Activated T-helper 2 cell treated with anti-CD3 and anti-CD28 coated beads, Interferon-gamma antibody, Interleukin-2, Interleukin-4, amounts not matched to agents 10 μg/mL and 5 μg/mL and 100 μg/mL, durations not matched to agents 14 hours and 24 hours and 36 hours (primary cell): ENCODE data around the gene CCDC187. TPM values are rescaled to one million over a fixed set of nuclear protein-coding genes. Genes with fewer than 3 reads are reported as not detected.
"Not testable (repeated sequence)": the region's sequence is repeated elsewhere in the genome, so short reads cannot be mapped to it uniquely, and the experiment has no call there.

Source experiments
- DNase-seq: peaks from one replicate; pipeline ENCODE4 v3.0.0; 2021; ENCODE audit warnings: low spot score
- H3K27ac Mint-ChIP-seq: one replicate; pipeline ENCODE4 v1.8.0; 2021; ENCODE audit warnings: mixed read lengths
- H3K27me3 Mint-ChIP-seq: one replicate; pipeline ENCODE4 v1.8.0; 2021; ENCODE audit warnings: low read depth, mixed read lengths
- H3K36me3 Mint-ChIP-seq: one replicate; pipeline ENCODE4 v1.8.0; 2021; ENCODE audit warnings: low read depth, mixed read lengths
- H3K4me1 Mint-ChIP-seq: one replicate; pipeline ENCODE4 v1.8.0; 2021; ENCODE audit warnings: low read depth, mixed read lengths
- H3K4me3 Mint-ChIP-seq: one replicate; pipeline ENCODE4 v1.8.0; 2021; ENCODE audit warnings: low read depth, mild to moderate bottlenecking, moderate library complexity, mixed read lengths
- H3K9me3 Mint-ChIP-seq: one replicate; pipeline ENCODE4 v1.8.0; 2021; ENCODE audit warnings: mixed read lengths
- intact Hi-C: fragments of 100-400 bp; cut with micrococcal nuclease; formaldehyde crosslinking; loops from one replicate; pipeline ENCODE4 v1.15.1; 2023
- total RNA-seq: library from RNA; stranded (reverse); gene quantifications from 2 replicates; pipeline ENCODE4 v1.2.3, GENCODE V29; 2022

CCDC187 gene
- total RNA-seq, 1 donor from 2014 or later = not detected

DNA sequence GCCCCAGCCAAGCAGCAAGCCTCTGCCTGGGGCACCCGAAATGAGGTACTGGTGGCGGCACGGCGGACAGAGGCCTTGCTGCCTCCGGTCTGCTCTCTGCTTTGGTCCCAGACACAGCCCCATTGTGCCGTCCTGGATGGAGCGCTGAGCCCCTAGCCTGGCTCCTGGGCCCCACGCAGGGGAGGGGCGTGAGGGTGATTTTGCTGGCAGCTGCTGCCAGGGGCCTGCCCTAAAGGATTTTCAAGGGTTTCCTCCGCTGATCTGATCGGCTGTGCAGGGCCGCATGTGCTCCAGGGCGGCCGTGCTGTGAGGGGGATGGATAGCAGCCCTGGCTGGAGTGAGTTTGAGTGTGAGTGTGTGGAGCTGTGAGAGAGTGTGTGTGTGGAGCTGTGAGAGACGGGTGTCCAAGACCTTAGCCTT, 24.7 kb upstream of the CCDC187 start:
- H3K27ac Mint-ChIP-seq = no peak overlapping the region
- H3K36me3 Mint-ChIP-seq = no peaks in the 10 kb centered on the region
- peaks cover 5% of the 10 kb centered on the region for H3K4me1 Mint-ChIP-seq
- intact Hi-C loops = loop anchor here (10.0 kb wide), 1 partner anchor 76 kb away; the partner anchor contains the start of gene SNAPC4
- peak overlapping the region; percentile 48 for H3K4me3 Mint-ChIP-seq
- no peaks in the 10 kb centered on the region for H3K9me3 Mint-ChIP-seq
- no peak for DNase-seq
- no peaks in the 10 kb centered on the region for H3K27me3 Mint-ChIP-seq

GRCh38 chr9:136328011-136328621, 24.2 kb upstream of the CCDC187 start:
- no peak for DNase-seq
- Mint-ChIP-seq H3K4me1 (peaks cover 5% of the 10 kb centered on the region), H3K9me3 (no peaks in the 10 kb centered on the region), H3K4me3 (peak overlapping the region; percentile 48), H3K27me3 (no peaks in the 10 kb centered on the region), H3K36me3 (no peaks in the 10 kb centered on the region), H3K27ac (no peak overlapping the region)
- intact Hi-C loops = loop anchor here (10.0 kb wide), 1 partner anchor 77 kb away; the partner anchor contains the start of gene SNAPC4

DNA sequence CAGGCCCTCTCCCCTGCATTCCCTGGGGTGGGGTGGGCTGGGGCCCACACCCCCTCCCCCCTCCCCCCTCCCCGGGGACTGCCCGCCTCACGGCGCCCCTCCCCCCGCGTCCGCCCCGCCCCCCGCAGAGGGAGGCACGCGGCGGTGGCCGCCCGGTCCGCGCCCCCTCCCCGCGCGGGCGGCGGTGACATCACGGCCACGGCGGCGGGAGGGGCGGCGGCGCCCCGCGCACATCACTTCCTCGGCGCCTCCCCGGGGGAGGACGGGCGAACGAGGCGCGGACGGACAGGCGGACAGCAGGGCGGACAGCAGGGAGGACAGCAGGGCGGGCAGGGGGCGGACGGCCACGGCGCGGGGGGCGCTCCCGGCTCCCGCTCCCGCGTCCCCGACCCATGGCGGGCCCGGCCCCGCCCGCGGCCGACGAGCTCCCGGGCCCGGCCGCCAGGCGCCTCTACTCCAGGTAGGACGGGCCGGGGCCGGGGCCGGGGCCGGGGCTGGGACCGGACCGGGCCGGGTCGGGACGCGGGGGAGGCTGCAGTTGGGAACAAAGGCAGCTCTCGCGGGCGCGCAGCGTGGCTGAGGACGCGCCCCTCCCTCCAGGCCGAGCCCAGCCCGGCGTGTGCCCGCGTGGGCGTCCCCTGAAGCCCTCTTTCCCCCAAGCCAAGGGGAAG, 23.5 kb upstream of the CCDC187 start, which contains the start of gene GPSM1:
GPSM1 (plus strand) TSS at position 236 of the 671 bp plus-strand sequence; CDS start at position 393, 157 bp downstream.
- Mint-ChIP-seq H3K4me3 (peak within 1 kb of the TSS; percentile 69), H3K4me1 (peaks cover 5% of the 10 kb centered on the region), H3K9me3 (no peaks in the 10 kb centered on the region), H3K27ac (peak within 1 kb of the TSS; percentile 55), H3K27me3 (no peaks in the 10 kb centered on the region), H3K36me3 (no peaks in the 10 kb centered on the region)
- DNase-seq = peak; percentile 47
- intact Hi-C loops = loop anchor here (10.0 kb wide), 1 partner anchor 77 kb away; the partner anchor contains the start of gene SNAPC4

DNA sequence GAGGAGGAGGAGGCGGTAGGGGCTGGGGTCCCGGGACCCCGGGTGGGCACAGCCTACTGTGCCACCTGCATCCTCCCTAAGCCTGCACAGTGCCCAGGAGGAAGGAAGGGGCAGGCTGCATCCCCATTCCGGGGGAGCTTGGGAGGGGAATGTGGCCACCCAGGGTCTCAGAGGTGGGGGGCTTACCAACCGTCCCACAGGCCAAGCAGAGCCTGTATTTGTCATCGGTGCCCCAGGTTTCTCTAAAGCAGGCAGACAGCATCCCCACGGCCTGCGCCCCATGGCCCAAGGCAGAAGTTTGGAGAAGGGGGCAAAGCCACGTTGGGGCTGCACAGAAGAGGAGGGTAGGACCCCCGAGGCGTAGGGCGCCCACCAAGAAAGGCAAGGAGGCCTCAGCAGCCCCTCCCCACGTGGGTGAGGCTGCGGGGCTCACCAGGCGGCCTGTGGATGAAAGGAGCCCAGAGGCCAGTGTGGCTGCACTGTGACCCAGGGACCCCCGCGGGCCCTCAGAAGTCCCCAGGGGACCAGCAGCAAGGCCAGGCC, 22.9 kb upstream of the CCDC187 start:
- no peak for DNase-seq
- intact Hi-C loops = loop anchor here (10.0 kb wide), 1 partner anchor 78 kb away; the partner anchor contains the start of gene SNAPC4
- Mint-ChIP-seq H3K4me3 (peak overlapping the region; percentile 69), H3K4me1 (peaks cover 5% of the 10 kb centered on the region), H3K27me3 (no peaks in the 10 kb centered on the region), H3K36me3 (no peaks in the 10 kb centered on the region), H3K9me3 (no peaks in the 10 kb centered on the region), H3K27ac (peak overlapping the region; percentile 55)

- no peak overlapping the region for H3K27ac Mint-ChIP-seq
- no peak for DNase-seq
- H3K9me3 Mint-ChIP-seq = no peaks in the 10 kb centered on the region
- peaks cover 5% of the 10 kb centered on the region for H3K4me1 Mint-ChIP-seq
- no peaks in the 10 kb centered on the region for H3K27me3 Mint-ChIP-seq
- no peaks in the 10 kb centered on the region for H3K36me3 Mint-ChIP-seq
- intact Hi-C loops = loop anchor here (10.0 kb wide), 1 partner anchor 79 kb away; the partner anchor contains the start of gene SNAPC4
- H3K4me3 Mint-ChIP-seq = peak overlapping the region; percentile 69
Observed at GRCh38 chr9:136326061-136326760, 22.3 kb upstream of the CCDC187 start.

DNA sequence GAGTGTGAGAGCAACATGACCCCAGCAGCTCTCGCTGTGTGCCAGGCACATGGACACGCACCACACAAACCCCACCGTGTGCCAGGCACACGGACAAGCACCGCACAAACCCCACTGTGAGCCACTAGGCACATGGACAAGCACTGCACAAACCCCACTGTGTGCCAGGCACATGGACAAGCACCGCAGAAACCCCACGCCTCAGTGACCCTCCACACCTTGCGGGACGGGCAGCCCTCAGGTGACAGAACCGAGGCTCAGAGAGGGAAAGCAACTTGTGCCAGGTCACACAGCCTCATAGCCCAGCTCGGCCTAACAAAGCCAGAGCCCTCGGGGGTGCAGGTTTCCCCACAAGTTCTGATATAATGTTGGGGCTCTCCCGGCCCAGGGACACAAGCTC, 21.5 kb upstream of the CCDC187 start:
- H3K36me3 Mint-ChIP-seq = no peaks in the 10 kb centered on the region
- no peak for DNase-seq
- no peaks in the 10 kb centered on the region for H3K9me3 Mint-ChIP-seq
- intact Hi-C loops = loop anchor here (10.0 kb wide), 1 partner anchor 79 kb away; the partner anchor contains the start of gene SNAPC4
- H3K4me1 Mint-ChIP-seq = peaks cover 5% of the 10 kb centered on the region
- no peak overlapping the region for H3K4me3 Mint-ChIP-seq
- no peaks in the 10 kb centered on the region for H3K27me3 Mint-ChIP-seq
- no peak overlapping the region for H3K27ac Mint-ChIP-seq

DNA sequence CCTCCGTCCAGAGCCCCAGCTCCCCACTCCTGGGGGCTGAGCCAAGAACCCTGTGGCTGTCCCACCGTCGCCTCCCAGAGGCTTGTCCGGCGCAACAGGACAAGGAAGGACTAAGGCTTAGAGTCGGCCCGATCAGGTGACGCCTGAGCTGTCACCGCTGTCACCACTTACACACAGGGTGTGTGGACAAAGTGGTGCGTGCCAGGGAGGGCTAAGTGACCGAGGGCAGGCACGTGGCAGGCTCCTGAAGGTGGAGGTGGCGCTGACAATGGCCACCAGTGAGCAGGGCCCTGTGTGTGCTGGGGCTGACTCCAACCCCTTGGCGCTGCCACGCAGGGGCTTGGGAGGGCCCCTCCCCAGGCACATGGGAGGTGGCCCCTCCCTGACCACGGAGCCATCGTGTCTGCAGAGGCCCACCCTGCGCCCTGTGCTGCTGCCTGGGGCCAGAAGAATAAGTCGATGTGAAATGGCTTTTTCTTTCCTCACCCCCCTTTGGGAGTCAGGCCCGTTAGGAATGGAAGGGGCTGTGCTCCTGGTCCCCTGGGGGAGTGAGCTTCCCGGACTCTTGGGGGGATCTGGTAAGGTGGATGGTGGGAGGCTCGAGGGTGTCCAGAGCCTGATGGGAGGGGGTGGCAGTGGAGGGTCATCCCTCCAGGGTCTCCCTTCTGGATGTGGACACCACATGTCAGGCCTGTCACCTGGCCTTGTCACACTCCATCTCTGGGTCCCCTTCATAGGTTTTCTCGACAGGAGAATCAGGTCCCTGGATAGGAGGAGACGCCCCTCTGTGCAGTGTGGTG, 20.8 kb upstream of the CCDC187 start:
- Mint-ChIP-seq H3K4me1 (peaks cover 5% of the 10 kb centered on the region), H3K4me3 (no peak overlapping the region)

GRCh38 chr9:136323371-136323789, 19.5 kb upstream of the CCDC187 start:
- intact Hi-C loops = loop anchor here (10.0 kb wide), 1 partner anchor 81 kb away; the partner anchor contains the start of gene SNAPC4
- H3K27ac Mint-ChIP-seq = no peak overlapping the region
- H3K27me3 Mint-ChIP-seq = no peaks in the 10 kb centered on the region
- H3K9me3 Mint-ChIP-seq = no peaks in the 10 kb centered on the region
- no peak overlapping the region for H3K4me3 Mint-ChIP-seq
- H3K4me1 Mint-ChIP-seq = no peaks in the 10 kb centered on the region
- DNase-seq = no peak
- H3K36me3 Mint-ChIP-seq = no peaks in the 10 kb centered on the region

More for the DNA sequence above, 20.8 kb upstream of the CCDC187 start:
- Mint-ChIP-seq H3K9me3 (no peaks in the 10 kb centered on the region), H3K36me3 (no peaks in the 10 kb centered on the region), H3K27me3 (no peaks in the 10 kb centered on the region), H3K27ac (no peak overlapping the region)
- intact Hi-C loops = loop anchor here (10.0 kb wide), 1 partner anchor 80 kb away; the partner anchor contains the start of gene SNAPC4
- no peak for DNase-seq

DNA sequence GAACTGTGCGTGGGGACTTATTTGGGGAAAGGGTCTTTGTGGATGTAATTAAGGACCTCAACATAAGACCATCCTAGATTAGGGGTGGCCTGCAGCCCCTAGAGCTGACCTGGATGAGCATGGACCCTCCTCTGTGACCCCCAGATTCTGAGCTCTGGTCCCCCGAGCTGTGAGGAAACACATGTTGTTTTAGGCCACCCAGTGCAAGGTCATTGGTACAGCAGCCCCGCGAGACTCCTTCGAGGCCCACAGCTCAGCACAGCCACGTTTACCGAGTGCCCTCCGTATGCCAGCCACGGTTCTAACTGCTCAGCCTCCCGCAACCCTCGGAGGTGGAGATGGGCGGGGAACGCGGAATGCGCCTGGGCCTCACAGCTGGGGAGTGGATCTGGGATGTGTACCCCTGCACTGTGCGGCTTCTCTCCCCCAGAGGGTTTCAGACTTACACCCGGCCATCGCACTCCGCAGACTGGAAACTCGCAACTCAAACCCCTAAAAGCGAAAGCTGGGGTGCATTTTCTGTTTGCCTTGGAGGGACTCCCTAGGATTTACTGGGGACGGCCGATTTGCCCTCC, 18.9 kb upstream of the CCDC187 start:
- Mint-ChIP-seq H3K9me3 (no peaks in the 10 kb centered on the region), H3K4me3 (no peak overlapping the region)

DNA sequence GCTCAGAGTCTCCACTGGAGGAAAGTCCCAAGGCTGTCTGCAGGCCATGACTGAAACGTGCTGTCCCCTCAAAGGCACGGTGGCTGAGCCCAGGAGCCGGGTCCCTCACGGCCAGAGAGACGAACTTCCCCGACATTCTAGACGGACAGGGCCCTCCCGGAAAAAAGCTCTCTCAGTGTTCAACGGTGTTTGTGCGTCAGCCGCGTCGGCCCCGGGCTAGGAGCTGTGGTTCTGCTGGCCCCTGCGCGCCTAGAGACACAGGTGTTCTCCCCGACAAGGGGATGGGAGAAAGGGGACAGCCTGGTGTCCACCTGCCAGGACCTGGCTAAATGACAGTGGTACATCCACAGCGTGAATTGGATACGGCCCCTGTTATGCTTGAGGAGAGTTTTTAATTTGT, 17.7 kb upstream of the CCDC187 start:
- Mint-ChIP-seq H3K27ac (no peak overlapping the region), H3K27me3 (no peaks in the 10 kb centered on the region), H3K9me3 (peaks cover 2% of the 10 kb centered on the region), H3K4me1 (no peaks in the 10 kb centered on the region), H3K36me3 (no peaks in the 10 kb centered on the region), H3K4me3 (no peak overlapping the region)
- no peak for DNase-seq
- intact Hi-C loops = loop anchor here (10.0 kb wide), 1 partner anchor 83 kb away; the partner anchor contains the start of gene SNAPC4

More for the DNA sequence above, 18.9 kb upstream of the CCDC187 start:
- intact Hi-C loops = loop anchor here (10.0 kb wide), 1 partner anchor 82 kb away; the partner anchor contains the start of gene SNAPC4
- no peaks in the 10 kb centered on the region for H3K4me1 Mint-ChIP-seq
- no peak overlapping the region for H3K27ac Mint-ChIP-seq
- H3K36me3 Mint-ChIP-seq = no peaks in the 10 kb centered on the region
- H3K27me3 Mint-ChIP-seq = no peaks in the 10 kb centered on the region
- no peak for DNase-seq

GRCh38 chr9:136320972-136321371, 17.1 kb upstream of the CCDC187 start:
- H3K4me1 Mint-ChIP-seq, H3K4me3 Mint-ChIP-seq, H3K27ac Mint-ChIP-seq, H3K36me3 Mint-ChIP-seq, DNase-seq, H3K27me3 Mint-ChIP-seq, H3K9me3 Mint-ChIP-seq: not testable (repeated sequence)
- intact Hi-C loops = loop anchor here (10.0 kb wide), 1 partner anchor 84 kb away; the partner anchor contains the start of gene SNAPC4
